GM19240 (cell line): Measurements from ENCODE around the gene INSC.

ENCODE experiments used
- DNase-seq: peaks from one replicate; pipeline ENCODE4 v3.0.0; 2011; ENCODE audit warnings: low spot score; ENCODE audit not compliant: insufficient read length

The INSC gene

GRCh38 chr11:15108592-15109130 lies 6.1 kb upstream of the INSC start:
- no peak for DNase-seq

- no peak for DNase-seq
These were observed 5.1 kb upstream of the INSC start for GRCh38 chr11:15109602-15110001.

GRCh38 chr11:15111215-15111614 lies 3.5 kb upstream of the INSC start:
- DNase-seq = no peak

- DNase-seq = no peak
These were observed 2.6 kb upstream of the INSC start for GRCh38 chr11:15112131-15112541.

GRCh38 chr11:15113381-15113780 lies 1.3 kb upstream of the INSC start:
- DNase-seq = peak; percentile 34

- no peak for DNase-seq
These were observed 963 bp downstream of the INSC start for GRCh38 chr11:15115686-15116085.

GRCh38 chr11:15117751-15118150 lies 3.0 kb downstream of the INSC start:
- DNase-seq = no peak

GRCh38 chr11:15118431-15118830 lies 3.7 kb downstream of the INSC start:
- no peak for DNase-seq

- no peak for DNase-seq
These were observed 4.6 kb downstream of the INSC start for GRCh38 chr11:15119352-15119751.

- DNase-seq = no peak
These were observed 5.1 kb downstream of the INSC start for GRCh38 chr11:15119826-15120225.

- DNase-seq = no peak
These were observed 9.1 kb downstream of the INSC start for GRCh38 chr11:15123849-15124248.

GRCh38 chr11:15124528-15124927 lies 9.8 kb downstream of the INSC start:
- no peak for DNase-seq

- no peak for DNase-seq
These were observed 12.6 kb downstream of the INSC start for GRCh38 chr11:15127341-15127740.

GRCh38 chr11:15128621-15129020 lies 13.9 kb downstream of the INSC start:
- DNase-seq = no peak

GRCh38 chr11:15136166-15136565 lies 21.4 kb downstream of the INSC start:
- DNase-seq = no peak

GRCh38 chr11:15139096-15139770 lies 24.5 kb downstream of the INSC start:
- DNase-seq = no peak

- DNase-seq = no peak
These were observed 25.4 kb downstream of the INSC start for GRCh38 chr11:15139958-15140659.

GRCh38 chr11:15141381-15141780 lies 26.7 kb downstream of the INSC start:
- DNase-seq = no peak

- DNase-seq = no peak
These were observed 28.1 kb downstream of the INSC start for GRCh38 chr11:15142838-15143237.

- no peak for DNase-seq
These were observed 29.1 kb downstream of the INSC start for GRCh38 chr11:15143855-15144254.

GRCh38 chr11:15144347-15144746 lies 29.6 kb downstream of the INSC start:
- DNase-seq = no peak

- no peak for DNase-seq
These were observed 30.4 kb downstream of the INSC start for GRCh38 chr11:15145151-15145550.

GRCh38 chr11:15145615-15146014 lies 30.9 kb downstream of the INSC start:
- no peak for DNase-seq
